ENCODE measurements around the gene CRYBG2. TPM values are rescaled to one million over a fixed set of nuclear protein-coding genes. Genes with fewer than 3 reads are reported as not detected.

The CRYBG2 gene
- total RNA-seq, 1 donor from 2014 or later: 15.4 TPM

DNA sequence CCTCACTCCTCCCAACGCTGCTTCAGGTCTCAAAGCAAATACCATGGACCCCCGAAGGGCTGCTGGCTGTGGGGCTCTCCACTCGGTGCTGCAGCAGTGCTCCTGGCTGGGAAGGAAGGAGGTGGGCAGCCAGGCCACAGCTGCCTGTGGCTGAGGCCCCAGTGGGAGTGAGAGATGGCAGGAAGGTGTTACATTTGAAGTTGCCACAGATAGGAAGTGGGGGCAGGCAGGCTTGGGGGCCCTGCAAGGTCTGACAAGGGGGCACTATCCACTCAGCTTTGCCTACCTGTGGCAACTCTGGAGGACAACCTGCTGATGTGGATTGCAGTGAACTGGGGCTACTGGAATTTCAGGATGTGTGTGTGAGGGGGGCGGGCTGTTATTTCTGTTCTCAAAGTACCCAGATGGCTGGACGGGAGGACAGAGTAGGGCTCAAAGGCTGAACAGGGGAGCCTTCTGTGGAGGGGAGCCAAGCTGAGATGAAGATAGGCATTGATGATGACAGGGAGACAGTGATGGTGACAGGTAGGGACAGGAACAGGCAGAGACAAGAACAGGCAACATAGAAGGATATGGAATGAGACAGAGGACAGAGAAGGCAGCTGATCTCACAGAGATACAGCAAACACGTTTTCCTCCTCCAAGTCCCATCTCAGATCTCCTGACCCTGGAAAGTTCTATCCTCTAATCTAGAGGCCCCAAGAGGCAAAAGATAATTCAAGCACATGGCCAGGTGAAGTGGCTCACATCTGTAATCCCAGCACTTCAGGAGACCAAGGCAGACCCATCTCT is 16.9 kb upstream of the CRYBG2 start:
- no peak for DNase-seq

DNA sequence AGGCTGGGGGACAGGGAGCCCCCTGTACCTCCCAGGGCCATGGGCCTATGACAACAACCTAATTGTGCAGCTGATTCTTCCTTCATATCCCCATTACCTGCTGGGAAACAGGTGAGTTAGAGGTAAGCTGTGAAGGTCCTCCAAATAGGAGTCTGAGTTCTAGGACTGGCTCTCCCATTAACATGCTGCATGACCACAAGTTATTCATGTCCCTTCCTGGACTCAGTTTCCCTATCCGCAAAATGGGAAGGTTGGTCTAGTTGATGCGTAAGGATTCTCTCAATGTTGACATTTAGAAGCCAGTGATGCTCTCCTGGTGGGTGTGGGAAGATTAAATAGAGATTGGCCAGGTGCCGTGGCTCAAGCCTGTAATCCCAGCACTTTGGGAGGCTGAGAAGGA is 14.6 kb upstream of the CRYBG2 start:
- DNase-seq: no peak

DNA sequence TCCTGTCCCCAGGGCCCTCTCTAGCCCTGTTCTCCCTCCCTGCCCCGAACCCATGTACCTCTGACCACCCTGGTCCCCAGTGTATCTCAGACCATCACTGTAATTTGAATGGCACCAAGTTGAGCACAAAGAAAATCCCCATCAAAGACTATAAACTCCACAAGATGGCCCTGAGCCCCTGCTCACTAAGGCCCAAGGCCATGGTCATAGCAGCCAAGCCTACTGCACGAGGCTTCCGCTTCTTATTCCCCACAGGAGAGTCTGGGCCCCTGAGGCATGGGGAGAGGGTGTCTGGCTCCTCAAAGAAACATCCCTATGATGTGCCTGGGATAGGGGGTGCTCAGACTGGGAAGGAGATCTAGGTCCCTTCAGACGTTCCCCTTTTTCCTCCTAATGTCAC is 14.1 kb upstream of the CRYBG2 start:
- DNase-seq: no peak

DNA sequence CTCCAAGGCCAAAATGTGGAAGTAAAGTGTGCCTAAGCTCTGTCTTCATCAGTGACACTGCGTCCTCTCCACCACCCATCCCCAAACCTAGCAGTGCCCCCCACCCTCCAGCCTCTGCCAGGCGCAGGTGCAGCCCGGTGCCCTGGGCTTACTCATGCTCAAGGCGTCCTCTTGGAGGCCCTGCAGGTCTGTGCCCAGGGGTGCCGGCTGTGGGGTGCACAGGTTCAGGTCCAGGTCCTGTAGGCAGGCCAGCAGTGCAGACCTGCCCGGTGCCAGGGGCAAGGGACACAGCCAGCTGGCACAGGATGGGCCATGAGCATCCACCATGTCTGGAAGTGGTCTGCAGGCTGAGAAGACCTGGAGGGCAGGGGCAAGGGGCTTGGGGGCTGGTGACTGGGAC is 13.5 kb upstream of the CRYBG2 start:
- DNase-seq: no peak

DNA sequence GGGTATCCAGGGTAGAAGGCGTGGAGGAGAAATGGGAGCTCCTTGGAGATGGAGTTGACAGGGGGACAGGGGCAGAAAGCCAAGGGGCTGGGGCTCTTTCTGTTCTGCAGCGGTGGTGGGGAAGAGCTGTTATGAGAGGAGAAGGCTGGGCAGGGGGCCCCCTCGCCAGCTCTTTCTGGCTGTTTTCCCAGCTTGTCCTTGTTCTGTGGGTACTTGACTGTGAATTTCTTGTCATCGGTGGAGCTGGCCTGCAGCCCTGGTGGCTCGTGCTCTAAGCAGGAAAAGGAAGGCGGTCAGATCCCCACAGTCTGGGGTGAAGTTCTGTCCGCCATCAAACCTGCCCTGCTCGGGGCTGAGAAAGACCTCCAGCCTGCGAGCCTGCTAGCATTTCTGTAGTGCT is 11.0 kb upstream of the CRYBG2 start:
- no peak for DNase-seq

DNA sequence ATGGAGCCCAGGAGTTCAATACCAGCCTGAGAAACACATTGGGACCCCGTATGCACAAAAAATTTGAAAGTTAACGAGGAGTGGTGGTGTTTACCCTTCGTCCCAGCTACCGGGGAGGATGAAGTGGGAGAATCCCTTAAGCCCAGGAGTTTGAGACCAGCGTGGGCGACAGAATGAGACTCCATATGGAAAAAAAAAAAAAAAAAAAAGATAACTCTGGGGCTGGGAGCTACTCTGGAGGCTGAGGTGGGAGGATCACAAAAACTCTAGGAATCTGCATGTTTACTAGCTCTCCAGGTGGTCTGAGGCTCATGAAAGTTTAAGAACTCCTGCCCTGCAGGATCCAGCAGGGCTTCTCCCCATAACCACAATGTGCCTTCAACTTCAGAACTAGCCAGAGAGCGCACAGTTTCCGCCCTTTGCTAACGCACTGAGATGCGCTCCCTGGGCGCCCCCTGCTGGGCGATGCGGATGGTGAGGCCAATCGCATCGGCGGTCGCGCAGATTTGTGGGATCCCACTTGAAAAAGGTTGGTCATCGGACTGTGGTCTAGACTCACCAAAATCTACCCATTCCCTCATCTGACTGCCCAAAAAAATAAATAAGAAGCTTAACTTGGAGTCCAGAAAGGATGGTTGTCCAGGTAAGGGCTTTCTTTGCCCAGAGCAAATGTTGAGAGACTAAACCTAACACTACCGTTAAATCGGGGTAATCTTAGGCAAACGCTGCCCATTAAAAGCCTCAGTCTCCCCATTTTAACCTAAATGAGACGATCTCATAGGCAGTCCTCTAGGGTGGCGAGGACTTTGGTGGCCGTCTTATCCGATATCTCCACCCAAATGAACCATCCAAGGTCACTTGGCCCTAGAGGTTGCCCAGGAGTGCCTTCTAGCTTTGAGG is 9.9 kb upstream of the CRYBG2 start:
- DNase-seq: peak; percentile 5

DNA sequence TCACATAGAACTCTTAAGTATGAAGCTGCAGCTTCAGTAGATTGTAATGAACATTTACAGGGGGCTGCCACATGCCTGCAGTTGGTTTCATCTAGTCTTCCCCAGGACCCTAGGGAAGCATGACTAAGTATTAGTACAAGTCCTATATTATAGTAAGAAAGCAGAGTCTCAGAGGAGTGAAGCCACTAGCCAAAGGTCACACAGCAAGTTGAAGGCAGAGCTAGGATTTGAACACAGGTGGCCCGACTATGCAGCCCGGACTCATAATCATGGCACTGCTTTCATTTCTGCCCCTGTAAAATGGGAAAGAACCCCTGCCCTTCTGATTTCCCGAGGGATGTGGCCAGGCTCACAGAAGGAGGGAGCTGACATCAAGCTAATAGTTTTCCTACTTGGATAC is 8.4 kb upstream of the CRYBG2 start:
- DNase-seq: no peak

DNA sequence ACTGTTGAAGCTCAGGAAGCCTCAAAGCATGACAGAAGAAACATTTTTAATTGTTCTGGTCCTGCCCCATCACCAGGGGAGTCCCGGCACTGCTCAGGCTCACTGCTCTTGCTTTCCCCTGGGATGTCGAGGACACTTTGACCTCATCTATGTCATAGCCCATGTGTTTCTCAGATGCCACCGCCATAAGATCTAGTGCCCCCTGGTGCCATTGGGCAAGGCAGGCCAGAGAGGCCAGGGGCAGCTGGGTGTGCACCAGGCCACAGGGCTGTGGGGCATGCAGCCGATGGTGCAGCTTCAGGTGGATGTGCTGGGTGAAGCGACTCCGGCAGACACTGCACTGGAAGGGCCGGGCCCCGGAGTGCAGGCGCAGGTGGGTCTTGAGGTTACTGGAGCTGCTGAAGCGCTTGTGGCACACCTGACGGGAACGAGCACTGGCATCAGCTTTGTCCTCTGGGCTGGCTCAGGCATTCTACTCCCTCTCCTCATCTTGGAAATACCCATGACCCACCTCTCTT is 7.7 kb upstream of the CRYBG2 start:
- DNase-seq: no peak

DNA sequence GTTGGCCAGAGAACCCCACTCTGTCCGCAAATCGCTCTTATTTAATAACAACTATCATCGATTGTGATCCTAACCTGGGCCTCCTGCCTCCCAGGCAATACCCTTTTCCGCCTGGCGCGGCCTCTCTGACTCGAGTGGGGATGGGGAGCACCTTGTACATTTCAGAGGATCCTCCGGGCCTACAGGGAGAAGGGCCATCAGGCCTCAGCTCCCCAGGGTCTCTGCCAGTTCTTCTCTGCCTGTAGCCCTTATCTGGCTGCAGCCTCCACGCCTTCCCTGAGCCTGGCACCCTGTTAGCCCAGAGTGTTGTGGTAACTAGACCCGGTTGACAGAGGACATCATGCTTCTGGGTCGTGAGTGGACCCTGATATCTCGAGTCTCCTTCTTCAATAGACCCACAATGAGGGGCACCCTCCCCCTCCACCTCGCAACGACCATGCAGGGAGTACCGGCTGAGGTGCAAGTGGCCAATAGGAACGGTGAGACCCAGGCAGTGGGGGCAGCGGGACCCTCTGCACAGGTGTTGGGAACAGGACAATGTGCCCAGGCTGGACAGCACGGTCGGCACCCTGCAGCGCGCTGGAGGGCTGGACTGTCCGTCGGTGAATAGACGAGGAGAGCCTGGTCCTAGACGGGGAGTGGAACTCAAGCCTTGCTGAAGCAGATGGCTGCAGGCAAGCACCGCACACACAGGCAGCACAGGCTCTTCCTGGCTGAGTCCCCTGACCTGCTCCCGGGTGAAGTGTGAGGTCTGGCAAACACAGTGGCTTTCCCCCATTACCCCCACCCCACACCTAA is 7.1 kb upstream of the CRYBG2 start:
- no peak for DNase-seq

DNA sequence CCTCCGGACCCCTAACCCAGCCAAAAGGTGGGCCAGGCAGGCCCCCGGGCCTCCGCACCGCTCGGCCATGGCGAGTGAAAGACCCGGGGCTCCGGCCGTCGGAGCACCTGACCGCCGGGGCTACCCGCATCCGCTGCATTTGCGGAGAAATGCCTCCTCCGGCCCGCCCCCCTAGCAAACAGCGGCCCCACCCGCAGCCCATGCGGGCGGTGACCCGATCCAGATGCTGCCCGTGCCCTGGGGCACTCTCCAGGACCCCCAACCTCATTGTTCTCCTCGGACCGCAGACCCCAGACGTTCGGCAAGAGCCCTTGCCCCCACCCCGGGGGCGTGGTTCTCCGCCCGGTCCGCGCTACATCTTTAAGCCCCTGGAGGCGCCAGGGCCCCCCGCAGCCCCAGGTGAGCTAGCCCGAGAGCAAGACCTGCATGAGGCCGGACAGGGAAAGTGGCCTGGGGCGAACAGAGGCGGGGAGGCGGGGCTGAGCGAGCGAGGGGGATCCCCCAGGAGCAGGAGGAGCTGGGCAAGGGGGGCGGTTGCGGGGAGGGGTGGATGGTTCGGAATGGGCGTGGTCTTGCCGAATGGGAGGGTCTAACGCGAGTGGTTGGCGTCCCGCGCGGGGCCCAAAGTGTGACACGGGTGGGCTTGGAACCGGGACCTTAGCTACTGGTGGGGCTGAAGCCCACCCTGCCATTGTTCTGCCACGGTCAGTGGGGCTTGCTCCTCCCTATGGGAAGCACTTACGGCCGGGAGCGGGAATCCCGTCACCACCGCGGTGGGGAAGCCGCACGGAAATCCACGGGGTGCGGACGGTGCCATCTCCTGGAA is 6.3 kb upstream of the CRYBG2 start:
- no peak for DNase-seq

DNA sequence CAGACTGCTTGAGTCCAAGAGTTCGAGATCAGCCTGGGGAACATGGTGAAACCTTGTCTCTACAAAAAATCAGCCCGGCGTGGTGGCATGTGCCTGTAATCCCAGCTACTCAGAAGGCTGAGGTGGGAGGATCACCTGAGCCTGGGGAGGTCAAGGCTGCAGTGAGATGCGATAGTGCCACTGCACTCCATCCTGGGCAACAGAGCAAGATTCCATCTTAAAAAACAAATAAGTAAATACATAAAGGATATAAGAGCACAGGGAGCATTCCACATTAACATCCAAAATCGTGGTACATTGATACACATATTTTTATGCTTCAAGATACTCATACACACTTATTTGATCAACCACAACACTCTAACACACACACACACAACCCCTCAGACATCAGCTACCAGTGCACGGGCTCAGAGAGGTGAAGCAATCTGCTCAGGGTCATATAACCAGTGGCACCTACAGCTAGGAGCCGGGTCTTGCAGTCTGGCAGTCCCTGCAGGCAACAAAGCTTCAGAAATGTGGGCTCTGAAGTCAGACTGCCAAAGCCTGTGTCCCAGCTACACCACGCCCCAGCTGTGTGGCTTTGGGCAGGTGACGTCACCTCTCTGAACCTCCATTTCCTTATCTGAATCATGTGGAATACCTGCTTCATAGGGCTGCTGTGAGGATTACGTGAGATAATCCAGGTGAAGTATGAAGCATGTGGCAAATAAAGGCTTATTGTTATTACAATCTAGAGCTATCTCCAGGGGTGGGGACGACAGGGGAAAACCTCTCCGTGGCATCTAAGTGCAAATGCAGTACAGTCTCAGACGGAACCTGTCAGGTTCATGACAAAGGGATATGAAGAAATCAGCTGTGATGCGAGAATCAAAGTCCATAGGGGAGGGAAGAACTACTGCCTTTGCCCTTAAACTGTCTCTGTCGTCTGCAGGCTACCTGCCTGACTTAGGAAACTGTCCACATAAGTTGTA is 4.8 kb upstream of the CRYBG2 start:
- no peak for DNase-seq

DNA sequence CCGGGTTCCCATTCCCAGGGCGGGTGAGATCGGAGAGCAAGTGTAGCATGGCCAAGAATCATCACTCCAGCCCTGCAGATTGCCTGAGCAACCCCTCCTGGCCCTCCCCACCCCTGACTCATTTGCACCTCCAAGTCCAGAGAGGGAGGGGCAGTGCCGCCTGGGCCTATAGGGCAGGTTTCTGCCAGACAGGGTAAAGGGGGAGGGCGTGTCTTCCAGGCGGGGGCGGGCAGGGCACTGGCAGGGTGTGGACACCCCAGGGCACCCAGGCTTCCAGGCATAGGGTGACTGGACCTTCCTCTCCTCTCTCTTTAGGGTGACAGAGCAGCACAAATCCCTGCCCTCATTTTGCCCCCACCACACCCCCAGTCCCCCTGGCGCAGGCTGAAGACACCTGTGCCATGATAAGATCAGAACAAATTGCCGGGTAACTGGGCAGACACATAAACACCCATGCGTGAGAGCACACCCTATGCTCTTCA is 3.2 kb upstream of the CRYBG2 start:
- no peak for DNase-seq

DNA sequence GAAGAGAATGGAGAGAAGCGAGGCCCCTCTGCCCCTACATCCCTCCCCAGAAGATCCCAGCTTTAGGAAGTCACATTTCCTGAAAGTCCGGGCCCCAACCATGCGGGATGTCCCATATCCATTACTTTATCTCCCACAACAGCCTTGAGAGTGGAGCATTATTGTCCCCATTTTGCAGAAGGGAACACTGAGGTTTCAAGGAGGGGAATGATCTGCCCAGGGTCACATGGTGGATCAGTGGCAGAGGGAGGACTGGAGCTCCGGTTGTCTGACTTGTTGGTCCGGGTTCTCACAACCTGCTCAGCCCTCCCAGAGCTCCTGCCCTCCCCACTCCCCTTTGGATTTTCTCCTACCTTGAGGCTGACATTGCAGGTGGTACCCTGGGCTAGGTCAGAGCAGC is 2.2 kb upstream of the CRYBG2 start:
- no peak for DNase-seq

DNA sequence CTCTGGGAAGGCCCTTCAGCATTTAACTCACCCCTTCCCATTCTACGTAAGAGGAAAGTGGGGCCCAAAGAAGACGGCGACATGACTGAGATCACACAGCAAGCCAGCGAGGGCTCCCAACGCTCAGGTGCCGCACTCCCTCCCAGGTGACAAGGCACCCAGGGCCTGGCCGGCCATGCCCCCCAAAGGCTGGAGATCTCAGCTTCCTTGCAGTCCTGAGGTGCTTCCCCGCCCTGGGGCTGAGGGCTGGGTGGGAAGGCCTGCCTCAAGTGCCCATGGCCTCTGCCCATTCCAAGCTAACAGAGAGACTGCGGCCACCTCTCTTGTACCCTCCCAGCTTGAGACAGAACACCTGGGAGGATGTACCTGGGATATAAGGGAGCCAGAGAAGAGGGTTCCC is 1.0 kb upstream of the CRYBG2 start:
- no peak for DNase-seq

DNA sequence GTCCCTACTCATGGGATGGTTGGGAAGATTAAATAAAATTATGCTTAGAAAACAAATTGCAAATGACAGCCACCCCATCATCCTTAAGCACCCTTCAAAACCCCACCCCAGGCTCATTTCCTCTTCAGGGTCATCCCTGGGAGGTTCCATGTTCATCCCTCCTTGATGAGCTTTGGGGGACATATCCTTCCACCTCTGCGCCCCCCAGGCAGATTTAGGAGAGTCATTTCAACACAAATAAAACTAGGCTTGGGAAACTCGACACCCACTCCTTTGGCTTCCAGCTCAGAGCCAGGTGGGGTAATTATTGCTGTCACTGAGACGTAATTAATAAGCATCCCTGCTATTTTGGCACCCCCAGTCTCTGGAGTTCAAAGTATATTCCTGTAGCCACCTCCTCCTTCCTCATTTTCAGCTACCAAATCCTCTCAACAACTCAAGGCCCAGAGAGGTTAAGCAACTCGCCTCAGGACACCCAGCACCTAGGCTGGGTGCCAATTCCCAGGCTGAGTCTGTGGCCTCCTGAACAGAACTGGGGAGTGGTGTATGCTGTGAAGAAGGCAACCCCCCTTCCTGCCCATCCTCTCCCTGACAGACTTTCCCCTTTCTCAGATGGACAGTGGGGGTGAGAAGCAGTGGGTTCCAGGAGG is 595 bp downstream of the CRYBG2 start:
- no peak for DNase-seq

DNA sequence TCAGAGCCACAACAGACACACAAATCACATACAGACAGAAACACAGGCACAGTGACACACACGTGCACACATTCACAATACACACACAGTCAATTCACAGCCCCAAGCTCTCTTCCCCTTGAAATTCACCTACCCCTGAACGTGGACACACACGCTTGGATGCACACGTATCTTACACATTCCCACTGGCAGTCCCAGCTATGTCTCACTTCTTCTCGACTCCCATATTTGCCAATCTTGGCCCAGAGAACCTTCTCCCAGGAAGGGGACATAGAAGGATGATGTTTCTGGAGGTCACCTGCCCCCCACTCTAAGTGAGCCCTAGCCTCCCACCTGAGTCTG is 1.6 kb downstream of the CRYBG2 start:
- DNase-seq: no peak

DNA sequence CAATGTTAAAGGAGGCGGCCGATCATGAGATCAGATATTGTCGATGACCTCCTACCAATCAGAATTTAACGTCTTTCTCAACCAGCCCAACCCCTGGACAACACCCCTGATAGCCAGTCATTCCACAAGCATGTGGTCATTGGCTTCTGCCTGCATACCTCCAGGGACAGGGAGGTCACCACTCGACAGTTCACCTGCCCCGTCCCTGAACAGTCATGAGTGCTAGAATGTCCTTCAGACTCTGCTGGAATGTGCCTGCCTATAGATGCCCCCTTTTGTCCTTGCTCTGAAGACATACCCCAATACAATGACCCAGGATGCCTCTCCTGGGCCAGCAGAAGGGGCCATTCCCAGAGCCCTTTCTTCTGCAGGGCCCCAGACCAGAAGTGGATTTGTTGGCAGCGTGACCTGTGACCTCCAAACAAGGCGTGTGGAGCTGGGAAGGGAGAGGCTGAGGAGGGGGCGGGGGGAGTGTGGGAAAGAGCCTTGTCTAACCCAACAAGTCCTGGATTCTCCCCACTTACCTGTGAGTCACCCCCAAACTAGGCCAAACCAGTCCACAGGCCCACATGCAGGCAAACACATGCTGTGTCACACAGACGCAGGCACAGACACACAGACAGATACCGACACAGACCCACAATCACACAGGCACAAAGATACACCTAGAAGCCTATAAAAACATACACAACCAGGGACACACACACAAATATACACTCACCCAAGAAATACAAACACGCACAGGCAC is 2.2 kb downstream of the CRYBG2 start:
- no peak for DNase-seq

DNA sequence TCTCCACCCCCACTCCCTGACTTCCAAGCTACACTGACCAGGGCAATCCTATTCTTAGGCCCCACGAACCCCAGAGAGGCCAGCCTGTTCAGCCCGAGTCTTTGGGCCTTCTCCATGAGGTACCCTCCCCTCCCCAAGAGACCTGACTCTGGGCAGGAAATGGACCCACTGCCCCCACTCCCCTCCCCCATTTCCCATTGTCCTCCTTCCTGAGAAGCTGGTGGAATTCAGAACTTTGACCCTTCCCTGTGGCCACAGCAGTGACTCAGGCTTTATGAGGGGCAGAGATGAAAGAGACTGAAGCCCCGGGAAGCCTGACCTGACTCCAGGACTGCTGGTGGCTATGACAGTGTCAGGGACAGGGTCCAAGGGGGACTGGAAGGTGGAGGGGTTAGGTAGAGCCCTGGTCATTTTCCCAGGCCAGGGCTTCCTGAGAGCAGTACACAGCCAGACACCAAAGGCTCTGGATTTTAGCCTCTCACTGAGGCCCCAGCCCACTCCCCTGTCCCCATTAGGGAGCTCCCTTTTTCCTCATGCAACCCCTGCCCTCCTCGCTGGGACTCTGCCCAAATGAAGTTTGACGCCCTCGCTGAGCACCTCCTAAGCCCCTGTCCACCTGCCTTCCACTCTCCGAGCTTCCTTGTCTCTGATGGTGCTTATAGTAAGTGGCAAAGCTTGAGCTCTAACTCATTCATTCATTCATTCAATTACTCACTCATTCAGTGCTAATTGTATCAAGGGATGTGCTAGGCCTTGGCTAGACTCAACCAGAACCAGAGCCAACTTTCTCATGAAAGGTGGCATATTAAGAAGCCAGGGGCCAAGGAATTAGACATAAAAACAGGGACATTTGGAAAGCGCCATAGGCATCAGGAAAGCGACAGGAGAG is 3.0 kb downstream of the CRYBG2 start:
- DNase-seq: no peak

Measured in skin of body (tissue), 2 donors.